ENCODE data around the gene CUL7. TPM values are rescaled to one million over a fixed set of nuclear protein-coding genes. Genes with fewer than 3 reads are reported as not detected.

Gene CUL7
- total and polyA plus RNA-seq, 10 of the 15 experiments (the other 5 are each of a cell fraction or from before 2014, with no cell fraction given): 0.66 to 18.4 (median 10.9) TPM

DNA sequence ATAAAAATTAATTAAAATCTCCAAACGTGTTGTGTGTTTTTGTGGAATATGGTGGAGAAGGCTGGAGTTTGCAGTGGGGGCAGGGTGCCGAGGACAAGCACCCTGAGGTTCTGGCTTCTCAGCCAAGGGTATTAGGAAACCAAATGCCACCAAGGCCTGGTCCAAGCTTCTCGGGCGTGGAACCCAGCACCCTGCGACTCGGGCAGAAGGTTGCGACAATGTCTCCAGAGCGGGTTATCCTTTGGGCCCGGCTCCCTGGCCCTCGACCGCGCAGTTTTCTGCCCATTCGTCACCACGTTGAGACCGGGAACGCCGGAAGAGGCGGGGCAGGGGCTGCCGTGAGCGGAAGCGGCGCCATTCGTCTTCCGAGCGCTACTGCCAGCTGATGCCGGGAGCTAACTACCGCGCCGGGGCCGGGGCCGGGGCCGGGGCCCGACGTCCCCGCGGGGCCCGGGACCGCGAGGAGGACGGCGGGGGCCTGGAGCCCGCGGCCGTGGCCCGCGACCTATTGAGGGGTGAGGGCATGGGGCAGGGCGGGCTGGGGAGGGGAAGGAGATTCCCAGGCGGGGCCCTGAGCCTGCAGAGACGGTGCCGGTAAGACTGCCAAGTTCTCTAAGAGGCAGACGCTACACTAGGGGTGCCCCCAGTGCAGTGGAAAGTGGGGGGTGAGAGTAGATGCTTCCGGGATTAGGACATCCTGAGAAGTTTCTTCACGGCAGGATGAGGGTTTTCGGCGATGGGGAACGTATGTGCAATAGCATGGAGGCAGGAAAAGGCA, 32.2 kb downstream of the CUL7 start, which contains the start of gene RRP36 (continued):
- TF ChIP-seq PBX3 (IDR thresholded peaks at IDR 0.05; ENCODE audit: insufficient replicate concordance, low read depth, low read length) (peak; percentile 35), ZNF384 (IDR thresholded peaks at IDR 0.05; ENCODE audit: borderline replicate concordance, low read depth, low read length) (no peak), ZZZ3 (IDR thresholded peaks at IDR 0.05; ENCODE audit: control insufficient read depth, insufficient read length, low read depth) (no peak), SUPT20H (IDR thresholded peaks at IDR 0.05; ENCODE audit: borderline replicate concordance, control insufficient read depth, low read depth, low read length) (no peak), ZNF274 (IDR thresholded peaks at IDR 0.05; ENCODE audit: insufficient read depth, insufficient read length) (no peak), POLR2AphosphoS2 (IDR thresholded peaks at IDR 0.05; ENCODE audit: low read depth, low read length) (peak; percentile 86; the same call in 1 of the 2 replicates), RAD51 (IDR thresholded peaks at IDR 0.05) (0 out of 2 replicates have a peak, but pooled peaks have one; percentile 10), HDAC2 (IDR thresholded peaks at IDR 0.05) (no peak), PAX5 (IDR thresholded peaks at IDR 0.05; ENCODE audit: borderline replicate concordance, low read depth, low read length) (no peak), KAT2A (conservative IDR thresholded peaks at IDR 0.05; ENCODE audit: control insufficient read depth, low read depth, low read length) (no peak), GABPA (IDR thresholded peaks at IDR 0.05; ENCODE audit: low read depth) (peak; percentile 88), DPF2 (IDR thresholded peaks at IDR 0.05) (no peak), POU2F2 (IDR thresholded peaks at IDR 0.05; ENCODE audit: borderline replicate concordance, low read depth, low read length) (peak; percentile 55; the same call in 1 of the 3 replicates), BCL3 (IDR thresholded peaks at IDR 0.05; ENCODE audit: borderline replicate concordance, insufficient read depth, low read depth, low read length, poor library complexity, severe bottlenecking) (peak; percentile 56), STAT1 (conservative IDR thresholded peaks at IDR 0.05) (no peak), HDAC6 (IDR thresholded peaks at IDR 0.05; ENCODE audit: unreplicated experiment) (no peak), IRF4 (IDR thresholded peaks at IDR 0.05; ENCODE audit: low read depth, low read length) (no peak)
- TF ChIP-seq, protein P1, sequence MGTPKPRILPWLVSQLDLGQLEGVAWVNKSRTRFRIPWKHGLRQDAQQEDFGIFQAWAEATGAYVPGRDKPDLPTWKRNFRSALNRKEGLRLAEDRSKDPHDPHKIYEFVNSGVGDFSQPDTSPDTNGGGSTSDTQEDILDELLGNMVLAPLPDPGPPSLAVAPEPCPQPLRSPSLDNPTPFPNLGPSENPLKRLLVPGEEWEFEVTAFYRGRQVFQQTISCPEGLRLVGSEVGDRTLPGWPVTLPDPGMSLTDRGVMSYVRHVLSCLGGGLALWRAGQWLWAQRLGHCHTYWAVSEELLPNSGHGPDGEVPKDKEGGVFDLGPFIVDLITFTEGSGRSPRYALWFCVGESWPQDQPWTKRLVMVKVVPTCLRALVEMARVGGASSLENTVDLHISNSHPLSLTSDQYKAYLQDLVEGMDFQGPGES (IDR thresholded peaks at IDR 0.05): no peak
- TF ChIP-seq, protein P2, sequence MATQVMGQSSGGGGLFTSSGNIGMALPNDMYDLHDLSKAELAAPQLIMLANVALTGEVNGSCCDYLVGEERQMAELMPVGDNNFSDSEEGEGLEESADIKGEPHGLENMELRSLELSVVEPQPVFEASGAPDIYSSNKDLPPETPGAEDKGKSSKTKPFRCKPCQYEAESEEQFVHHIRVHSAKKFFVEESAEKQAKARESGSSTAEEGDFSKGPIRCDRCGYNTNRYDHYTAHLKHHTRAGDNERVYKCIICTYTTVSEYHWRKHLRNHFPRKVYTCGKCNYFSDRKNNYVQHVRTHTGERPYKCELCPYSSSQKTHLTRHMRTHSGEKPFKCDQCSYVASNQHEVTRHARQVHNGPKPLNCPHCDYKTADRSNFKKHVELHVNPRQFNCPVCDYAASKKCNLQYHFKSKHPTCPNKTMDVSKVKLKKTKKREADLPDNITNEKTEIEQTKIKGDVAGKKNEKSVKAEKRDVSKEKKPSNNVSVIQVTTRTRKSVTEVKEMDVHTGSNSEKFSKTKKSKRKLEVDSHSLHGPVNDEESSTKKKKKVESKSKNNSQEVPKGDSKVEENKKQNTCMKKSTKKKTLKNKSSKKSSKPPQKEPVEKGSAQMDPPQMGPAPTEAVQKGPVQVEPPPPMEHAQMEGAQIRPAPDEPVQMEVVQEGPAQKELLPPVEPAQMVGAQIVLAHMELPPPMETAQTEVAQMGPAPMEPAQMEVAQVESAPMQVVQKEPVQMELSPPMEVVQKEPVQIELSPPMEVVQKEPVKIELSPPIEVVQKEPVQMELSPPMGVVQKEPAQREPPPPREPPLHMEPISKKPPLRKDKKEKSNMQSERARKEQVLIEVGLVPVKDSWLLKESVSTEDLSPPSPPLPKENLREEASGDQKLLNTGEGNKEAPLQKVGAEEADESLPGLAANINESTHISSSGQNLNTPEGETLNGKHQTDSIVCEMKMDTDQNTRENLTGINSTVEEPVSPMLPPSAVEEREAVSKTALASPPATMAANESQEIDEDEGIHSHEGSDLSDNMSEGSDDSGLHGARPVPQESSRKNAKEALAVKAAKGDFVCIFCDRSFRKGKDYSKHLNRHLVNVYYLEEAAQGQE (IDR thresholded peaks at IDR 0.05; ENCODE audit: low read depth, low read length): no peak
- TF ChIP-seq, protein P3, sequence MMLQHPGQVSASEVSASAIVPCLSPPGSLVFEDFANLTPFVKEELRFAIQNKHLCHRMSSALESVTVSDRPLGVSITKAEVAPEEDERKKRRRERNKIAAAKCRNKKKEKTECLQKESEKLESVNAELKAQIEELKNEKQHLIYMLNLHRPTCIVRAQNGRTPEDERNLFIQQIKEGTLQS (IDR thresholded peaks at IDR 0.05; ENCODE audit: borderline replicate concordance, extremely low read depth, low read depth, low read length): no peak
- TF ChIP-seq, protein P4, sequence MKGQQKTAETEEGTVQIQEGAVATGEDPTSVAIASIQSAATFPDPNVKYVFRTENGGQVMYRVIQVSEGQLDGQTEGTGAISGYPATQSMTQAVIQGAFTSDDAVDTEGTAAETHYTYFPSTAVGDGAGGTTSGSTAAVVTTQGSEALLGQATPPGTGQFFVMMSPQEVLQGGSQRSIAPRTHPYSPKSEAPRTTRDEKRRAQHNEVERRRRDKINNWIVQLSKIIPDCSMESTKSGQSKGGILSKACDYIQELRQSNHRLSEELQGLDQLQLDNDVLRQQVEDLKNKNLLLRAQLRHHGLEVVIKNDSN (IDR thresholded peaks at IDR 0.05; ENCODE audit: borderline replicate concordance, extremely low read length, insufficient read depth, low read depth, low read length): no peak

Measured in GM12878 (cell line).